ENCODE measurements around the gene SCAMP5. TPM values are rescaled to one million over a fixed set of nuclear protein-coding genes. Genes with fewer than 3 reads are reported as not detected.
A peak's percentile ranks its signal among the peaks of the same experiment; 100 is the strongest.

Gene SCAMP5
- total RNA-seq, 2 donors from 2014 or later = 21.9 to 33.5 TPM

GRCh38 chr15:75031848-75032247 is 36.5 kb downstream of the SCAMP5 start:
- no peaks in the 10 kb centered on the region for H3K27me3 Mint-ChIP-seq (ENCODE audit: insufficient read depth)
- H3K36me3 Mint-ChIP-seq (ENCODE audit: low read depth) = peaks cover 34% of the 10 kb centered on the region
- peaks cover 17% of the 10 kb centered on the region for H3K4me1 ChIP-seq (ENCODE audit: control insufficient read depth, insufficient read depth, low read length)
- H3K9me3 Mint-ChIP-seq = no peaks in the 10 kb centered on the region
- TF ChIP-seq CTCF (conservative IDR thresholded peaks at IDR 0.05) = no peak
- 78% methylated on average over 4 of the region's 4 CpGs; no CpG with 5 or more reads in 1 of the 2 experiments for WGBS, 2 experiments (ENCODE audit: insufficient coverage in 1 of 2, insufficient read length in 1 of 2)
- H3K27me3 ChIP-seq (ENCODE audit: control insufficient read depth, insufficient read depth, low read length, poor library complexity, severe bottlenecking) = no peaks in the 10 kb centered on the region
- no peak for DNase-seq
- no peak overlapping the region for H3K4me3 Mint-ChIP-seq
- no peak overlapping the region for H3K9ac ChIP-seq (ENCODE audit: extremely low read depth, low read length, poor library complexity, severe bottlenecking)
- H3K27ac ChIP-seq (ENCODE audit: low read depth, low read length) = no peak overlapping the region
- no peak overlapping the region for H3K4me3 ChIP-seq (ENCODE audit: low read length)
- H3K4me1 Mint-ChIP-seq = peaks cover 34% of the 10 kb centered on the region
- no peak overlapping the region for H3K27ac Mint-ChIP-seq
- peaks cover 30% of the 10 kb centered on the region for H3K36me3 ChIP-seq (ENCODE audit: control insufficient read depth, insufficient read depth, low read length)
- no peaks in the 10 kb centered on the region for H3K9me3 ChIP-seq (ENCODE audit: control insufficient read depth, low read length)

- H3K27ac ChIP-seq (ENCODE audit: low read depth, low read length) = no peak overlapping the region
- no peak overlapping the region for H3K9ac ChIP-seq (ENCODE audit: extremely low read depth, low read length, poor library complexity, severe bottlenecking)
- no peaks in the 10 kb centered on the region for H3K27me3 ChIP-seq (ENCODE audit: control insufficient read depth, insufficient read depth, low read length, poor library complexity, severe bottlenecking)
- WGBS, 2 experiments (ENCODE audit: insufficient coverage in 1 of 2, insufficient read length in 1 of 2) = 100% methylated on average over 1 of the region's 2 CpGs; no CpG with 5 or more reads in 1 of the 2 experiments
- Mint-ChIP-seq H3K9me3 (no peaks in the 10 kb centered on the region), H3K36me3 (ENCODE audit: low read depth) (peaks cover 38% of the 10 kb centered on the region), H3K27ac (no peak overlapping the region), H3K4me1 (peaks cover 34% of the 10 kb centered on the region), H3K4me3 (no peak overlapping the region), H3K27me3 (ENCODE audit: insufficient read depth) (no peaks in the 10 kb centered on the region)
- peaks cover 17% of the 10 kb centered on the region for H3K4me1 ChIP-seq (ENCODE audit: control insufficient read depth, insufficient read depth, low read length)
- H3K36me3 ChIP-seq (ENCODE audit: control insufficient read depth, insufficient read depth, low read length) = peaks cover 30% of the 10 kb centered on the region
- DNase-seq = no peak
- no peak for TF ChIP-seq CTCF (conservative IDR thresholded peaks at IDR 0.05)
- H3K9me3 ChIP-seq (ENCODE audit: control insufficient read depth, low read length) = no peaks in the 10 kb centered on the region
- no peak overlapping the region for H3K4me3 ChIP-seq (ENCODE audit: low read length)
These were observed 37.0 kb downstream of the SCAMP5 start for GRCh38 chr15:75032395-75032794.

DNA sequence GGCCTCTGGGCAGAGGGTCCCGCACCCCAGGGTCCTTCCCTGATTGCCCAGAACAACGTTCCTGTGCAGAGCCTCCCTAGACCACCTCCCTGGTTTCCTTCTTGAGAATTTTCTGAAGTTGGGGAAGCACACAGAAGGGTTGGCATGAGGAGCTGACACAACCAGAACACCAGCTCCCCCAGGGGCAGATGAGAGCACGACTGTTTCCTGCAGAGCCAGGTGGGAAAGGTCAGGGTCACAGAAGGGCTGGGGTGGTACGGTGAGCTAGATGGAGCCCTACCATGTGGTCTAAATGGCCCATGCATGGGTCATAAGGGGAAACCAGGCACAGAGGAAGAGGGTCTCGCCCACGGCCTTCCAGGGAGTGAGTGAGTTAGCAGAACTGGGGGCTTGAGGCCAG is 38.4 kb downstream of the SCAMP5 start:
- Histone ChIP-seq H3K9ac (ENCODE audit: extremely low read depth, low read length, poor library complexity, severe bottlenecking) (no peak overlapping the region), H3K9me3 (ENCODE audit: control insufficient read depth, low read length) (no peaks in the 10 kb centered on the region), H3K27ac (ENCODE audit: low read depth, low read length) (no peak overlapping the region), H3K27me3 (ENCODE audit: control insufficient read depth, insufficient read depth, low read length, poor library complexity, severe bottlenecking) (no peaks in the 10 kb centered on the region), H3K4me1 (ENCODE audit: control insufficient read depth, insufficient read depth, low read length) (peaks cover 17% of the 10 kb centered on the region), H3K4me3 (ENCODE audit: low read length) (peak overlapping the region; percentile 31), H3K36me3 (ENCODE audit: control insufficient read depth, insufficient read depth, low read length) (peaks cover 30% of the 10 kb centered on the region)
- DNase-seq = peak; percentile 56
- 81 to 89% methylated on average over 4 to 6 of the region's 6 CpGs for WGBS, 2 experiments (ENCODE audit: insufficient coverage in 1 of 2, insufficient read length in 1 of 2)
- no peak overlapping the region for H3K27ac Mint-ChIP-seq
- peak; percentile 61 for TF ChIP-seq CTCF (conservative IDR thresholded peaks at IDR 0.05)
- no peaks in the 10 kb centered on the region for H3K9me3 Mint-ChIP-seq
- peaks cover 43% of the 10 kb centered on the region for H3K36me3 Mint-ChIP-seq (ENCODE audit: low read depth)
- H3K4me1 Mint-ChIP-seq = peaks cover 39% of the 10 kb centered on the region
- H3K27me3 Mint-ChIP-seq (ENCODE audit: insufficient read depth) = no peaks in the 10 kb centered on the region
- no peak overlapping the region for H3K4me3 Mint-ChIP-seq

Data from endodermal cell (in vitro differentiated cells).